Middle frontal gyrus (tissue), 1 donor: Measurements from ENCODE around the gene MED12L.

Source experiments
- DNase-seq: peaks from one replicate; pipeline ENCODE4 v3.0.0-alpha.2; 2015; ENCODE audit warnings: low spot score; ENCODE audit errors: extremely low spot score

The MED12L gene

DNA sequence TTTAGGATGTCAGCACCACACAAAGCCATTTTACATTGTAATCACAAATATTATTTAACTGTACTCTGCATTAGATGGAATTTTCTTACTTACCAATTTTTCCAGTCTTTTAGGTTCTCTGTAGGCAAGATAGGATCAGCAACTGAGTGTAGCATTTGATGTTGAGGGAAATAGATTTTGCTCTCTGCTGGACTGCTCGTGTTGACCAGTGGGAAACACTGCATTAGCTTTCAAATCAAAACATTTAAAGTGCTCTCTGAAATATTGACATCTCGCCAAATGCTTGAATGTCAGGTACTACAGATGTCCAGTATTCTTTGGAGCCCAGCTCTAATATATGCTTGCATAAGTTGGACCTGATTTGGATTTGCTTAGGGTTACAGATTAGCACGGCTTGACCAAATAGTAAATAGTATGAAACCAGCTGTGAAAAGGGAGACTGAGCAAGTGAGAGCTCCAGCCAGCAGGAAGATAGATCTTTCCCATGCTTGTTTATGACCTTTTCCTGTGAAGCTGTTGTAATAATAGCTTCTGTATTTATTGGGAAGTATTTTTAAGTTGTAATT, 163.4 kb downstream of the MED12L start:
- DNase-seq = no peak

DNA sequence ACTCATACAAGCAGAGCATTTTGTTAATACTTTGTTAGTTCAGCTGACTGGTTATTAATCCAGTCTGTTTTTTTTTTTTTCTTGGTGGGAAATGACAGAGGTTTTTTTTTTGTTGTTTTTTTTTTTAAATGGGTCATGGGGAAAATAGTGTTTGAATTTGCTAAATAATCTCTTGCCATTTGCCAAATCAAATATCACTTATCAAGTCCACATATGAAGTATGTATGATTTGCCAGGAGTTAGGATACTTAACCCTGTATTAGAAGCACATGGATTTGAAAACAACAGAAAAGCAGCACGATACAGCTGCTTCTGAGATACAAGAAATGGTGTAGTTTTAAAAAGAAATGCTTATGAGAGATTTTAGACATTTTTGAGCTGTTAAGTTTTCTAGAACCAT, 171.3 kb downstream of the MED12L start:
- no peak for DNase-seq

GRCh38 chr3:151259664-151260063, 174.2 kb downstream of the MED12L start:
- no peak for DNase-seq

GRCh38 chr3:151262871-151263525, 177.5 kb downstream of the MED12L start:
- no peak for DNase-seq

DNA sequence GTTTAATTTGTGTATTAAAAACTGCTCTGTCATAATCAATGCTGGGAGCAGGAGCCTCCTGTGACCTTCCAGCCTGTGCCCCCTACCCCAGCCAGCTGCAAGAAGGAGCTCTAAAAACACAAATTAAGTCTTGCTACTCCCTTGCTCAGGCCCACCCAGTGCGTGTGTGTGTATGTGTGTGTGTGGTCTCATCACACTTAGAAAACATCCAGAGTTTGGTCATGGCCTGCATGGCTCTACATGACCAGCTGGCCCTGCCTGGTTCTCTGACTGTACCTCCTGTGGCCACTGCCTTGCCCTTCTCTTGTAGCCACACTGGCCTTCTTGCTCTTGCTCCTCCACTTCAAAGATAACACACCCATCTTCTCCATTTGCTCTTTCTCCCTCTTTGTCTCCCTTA, 179.1 kb downstream of the MED12L start:
- no peak for DNase-seq

DNA sequence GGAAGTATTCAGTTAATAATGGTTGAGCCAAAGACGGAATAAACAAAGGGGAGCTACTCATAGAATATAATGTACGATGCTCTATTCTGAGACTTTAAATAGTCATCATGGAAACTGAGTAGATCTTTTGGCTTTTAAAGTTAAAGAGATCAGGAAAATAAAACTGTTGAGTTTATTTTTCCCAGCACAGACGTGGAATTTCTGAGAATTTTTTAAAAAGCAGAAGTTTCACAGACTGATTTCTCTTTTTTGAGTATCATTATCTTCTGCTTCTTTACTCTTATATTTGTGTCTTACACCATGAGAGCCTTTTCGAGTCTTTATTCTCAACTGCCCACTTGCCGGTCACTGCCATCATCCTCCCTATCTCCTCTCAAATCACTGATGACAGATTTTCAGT, 179.7 kb downstream of the MED12L start:
- DNase-seq = no peak

DNA sequence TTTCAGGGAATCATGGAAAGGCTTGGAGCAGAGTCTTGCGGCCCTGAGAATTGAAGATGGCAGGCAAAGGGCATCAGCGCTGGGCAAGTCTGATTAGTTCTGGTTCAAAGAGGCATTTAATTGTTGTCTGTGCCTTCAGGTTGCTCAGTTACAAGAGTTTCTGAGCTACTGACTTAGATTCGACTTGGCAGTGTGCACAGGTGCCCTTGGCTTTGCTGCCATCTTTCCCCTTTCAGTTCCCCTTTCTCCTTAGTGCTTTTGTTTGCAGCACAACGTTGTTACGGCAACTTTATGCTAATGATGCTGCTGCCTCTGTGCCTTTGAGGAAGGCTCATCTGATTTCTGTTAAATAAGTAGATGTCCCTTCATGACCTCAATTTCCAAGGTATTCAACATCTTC, 180.4 kb downstream of the MED12L start:
- no peak for DNase-seq

- no peak for DNase-seq
Measured at GRCh38 chr3:151267066-151267465, 181.6 kb downstream of the MED12L start.

GRCh38 chr3:151268267-151269235, 183.1 kb downstream of the MED12L start:
- DNase-seq = no peak

DNA sequence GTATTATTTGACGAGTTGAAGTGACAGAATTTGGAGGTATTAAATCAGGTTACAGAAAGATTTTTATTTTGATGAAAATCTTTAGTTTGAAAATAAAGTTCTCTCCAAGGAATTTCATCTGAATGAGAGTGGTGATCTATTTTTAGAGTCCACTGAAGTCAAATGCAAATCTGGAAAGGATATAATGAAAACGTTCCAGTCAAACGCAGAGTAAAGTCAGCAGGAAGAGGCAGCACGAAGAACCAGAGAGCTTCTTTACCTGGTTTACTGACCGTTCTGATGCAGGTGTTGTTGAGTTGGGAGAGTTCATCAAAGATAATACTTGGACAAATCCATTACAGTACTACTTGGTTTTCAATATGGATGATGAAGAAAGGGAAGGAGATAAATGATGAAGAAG, 184.2 kb downstream of the MED12L start:
- no peak for DNase-seq

- DNase-seq = no peak
Measured at GRCh38 chr3:151275091-151275490, 189.6 kb downstream of the MED12L start.

DNA sequence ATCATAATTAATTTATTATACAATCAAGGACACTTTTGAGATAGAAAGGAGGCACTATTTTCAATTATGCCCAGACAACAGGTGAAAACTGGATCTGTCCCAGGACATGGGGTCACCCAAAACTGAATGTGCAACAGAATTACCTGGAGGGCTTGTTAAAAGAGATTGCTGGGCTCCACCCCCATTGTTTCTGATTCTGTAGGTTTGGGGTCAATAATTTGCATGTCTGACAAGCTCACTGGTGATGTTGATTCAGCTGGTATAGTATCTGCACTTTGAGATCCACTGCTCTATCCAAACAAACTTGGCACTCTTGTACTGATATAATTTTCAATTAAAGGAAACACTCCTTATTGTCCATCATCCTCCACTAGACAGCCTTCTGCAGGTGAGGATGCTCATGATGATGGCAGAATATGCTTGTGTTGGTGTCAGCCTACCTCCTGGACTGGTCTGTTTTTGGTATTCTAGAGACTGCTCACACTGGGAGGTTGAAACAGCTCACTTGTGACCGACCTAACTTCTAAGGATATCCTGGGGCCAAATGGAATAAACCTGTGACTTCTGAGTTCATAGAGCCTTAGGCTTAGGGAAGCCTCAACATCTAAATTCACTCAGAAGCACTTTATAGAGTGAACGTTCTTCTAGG, 190.7 kb downstream of the MED12L start:
- no peak for DNase-seq

- no peak for DNase-seq
Measured at GRCh38 chr3:151276687-151277042, 191.2 kb downstream of the MED12L start.

GRCh38 chr3:151278230-151278629, 192.8 kb downstream of the MED12L start, which contains the start of gene P2RY14:
TSS of gene P2RY14 (minus strand) at chr3:151278542. CDS start at chr3:151214316, 64,226 bp downstream.
- no peak for DNase-seq

GRCh38 chr3:151281671-151282324, 196.3 kb downstream of the MED12L start:
- DNase-seq = no peak

GRCh38 chr3:151282921-151283320, 197.5 kb downstream of the MED12L start:
- DNase-seq = no peak

- DNase-seq = no peak
Measured at GRCh38 chr3:151283387-151283786, 197.9 kb downstream of the MED12L start.

GRCh38 chr3:151283907-151284461, 198.5 kb downstream of the MED12L start:
- DNase-seq = no peak

- DNase-seq = no peak
Measured at GRCh38 chr3:151285940-151286339, 200.5 kb downstream of the MED12L start.

- DNase-seq = no peak
Measured at GRCh38 chr3:151289445-151289844, 204.0 kb downstream of the MED12L start.

DNA sequence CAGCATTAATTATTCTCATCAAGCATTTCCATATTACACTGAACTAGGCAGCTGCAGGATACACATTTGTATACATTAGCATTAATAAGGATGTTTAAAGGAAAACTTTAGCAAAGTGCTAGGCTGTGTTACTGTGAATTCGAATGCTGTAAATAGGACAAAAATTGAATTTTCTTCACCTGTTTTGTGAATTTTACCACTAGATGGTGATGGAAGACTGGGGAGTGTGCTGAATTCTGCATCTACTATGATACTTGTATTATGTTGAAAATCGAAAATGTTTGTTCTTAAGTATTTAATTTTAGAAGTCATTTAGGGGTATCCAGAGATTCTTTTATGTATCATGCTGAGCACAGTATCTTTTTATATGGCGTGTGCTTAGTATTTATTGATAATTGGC, 205.2 kb downstream of the MED12L start:
- DNase-seq = no peak
